GM23338 (cell line): Measurements from ENCODE around the gene MPPED2.

Experiments used
- EZH2 ChIP-seq: fragments of 200-600 bp; sonication (generic); IDR thresholded peaks from one replicate; pipeline ENCODE4 v1.8.0; 2017; ENCODE audit warnings: antibody characterized with exemption, mild to moderate bottlenecking, low read depth; ENCODE audit not compliant: unreplicated experiment
- JUNB ChIP-seq: IDR thresholded peaks from one replicate; pipeline ENCODE4 v1.6.1; 2016; ENCODE audit warnings: antibody characterized with exemption; ENCODE audit not compliant: unreplicated experiment
- POLR2AphosphoS5 ChIP-seq: IDR thresholded peaks from 2 replicates; pipeline ENCODE4 v1.6.1; 2016; ENCODE audit warnings: antibody characterized with exemption, low read depth
- TF ChIP-seq, protein P1 (sequence below), 2 experiments: fragments of 200-600 bp in 1 of 2; sonication (generic) in 1 of 2; conservative IDR thresholded peaks; 2 replicates each; pipeline versions ENCODE4 v1.5.1 to v1.6.1; 2016 to 2017; ENCODE audit warnings: antibody characterized with exemption in 2 of 2, low read depth in 2 of 2, mild to moderate bottlenecking in 2 of 2, moderate library complexity in 1 of 2

DNA sequence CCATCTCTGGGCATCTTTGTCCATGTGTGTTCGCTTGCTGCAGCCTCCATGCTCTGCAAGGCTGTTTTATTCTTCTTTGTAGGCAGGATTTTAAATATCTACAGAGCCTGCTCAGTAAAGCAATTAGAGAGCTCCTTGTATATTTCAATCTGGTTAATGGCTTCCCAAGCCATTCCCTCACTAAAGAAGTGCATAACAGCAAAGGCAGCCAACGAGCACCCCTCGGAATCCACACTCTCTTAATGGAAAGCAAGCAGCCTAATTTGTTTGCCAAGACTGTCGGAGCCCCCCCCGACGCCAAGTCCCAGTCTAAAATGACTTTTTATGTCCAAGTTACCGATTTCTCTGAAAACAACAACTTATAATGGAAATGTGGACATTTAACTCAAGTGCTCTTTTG lies 139.6 kb downstream of the MPPED2 start:
- TF ChIP-seq, protein P1, sequence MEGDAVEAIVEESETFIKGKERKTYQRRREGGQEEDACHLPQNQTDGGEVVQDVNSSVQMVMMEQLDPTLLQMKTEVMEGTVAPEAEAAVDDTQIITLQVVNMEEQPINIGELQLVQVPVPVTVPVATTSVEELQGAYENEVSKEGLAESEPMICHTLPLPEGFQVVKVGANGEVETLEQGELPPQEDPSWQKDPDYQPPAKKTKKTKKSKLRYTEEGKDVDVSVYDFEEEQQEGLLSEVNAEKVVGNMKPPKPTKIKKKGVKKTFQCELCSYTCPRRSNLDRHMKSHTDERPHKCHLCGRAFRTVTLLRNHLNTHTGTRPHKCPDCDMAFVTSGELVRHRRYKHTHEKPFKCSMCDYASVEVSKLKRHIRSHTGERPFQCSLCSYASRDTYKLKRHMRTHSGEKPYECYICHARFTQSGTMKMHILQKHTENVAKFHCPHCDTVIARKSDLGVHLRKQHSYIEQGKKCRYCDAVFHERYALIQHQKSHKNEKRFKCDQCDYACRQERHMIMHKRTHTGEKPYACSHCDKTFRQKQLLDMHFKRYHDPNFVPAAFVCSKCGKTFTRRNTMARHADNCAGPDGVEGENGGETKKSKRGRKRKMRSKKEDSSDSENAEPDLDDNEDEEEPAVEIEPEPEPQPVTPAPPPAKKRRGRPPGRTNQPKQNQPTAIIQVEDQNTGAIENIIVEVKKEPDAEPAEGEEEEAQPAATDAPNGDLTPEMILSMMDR (conservative IDR thresholded peaks at IDR 0.05; ENCODE audit: low read depth in 2 of 2): no peak
- TF ChIP-seq EZH2 (no peak), POLR2AphosphoS5 (no peak), JUNB (no peak)
